GM12874 (cell line): Measurements from ENCODE around the gene HK1.

Experiments
- TF ChIP-seq, protein P1 (sequence below): IDR thresholded peaks from 2 replicates; pipeline ENCODE4 v1.5.1; 2011; ENCODE audit warnings: low read depth, mild to moderate bottlenecking, control low read depth, low read length, moderate library complexity; ENCODE audit not compliant: insufficient read depth

Gene HK1

GRCh38 chr10:69359594-69359993 lies 81.3 kb downstream of the HK1 start:
- TF ChIP-seq, protein P1, sequence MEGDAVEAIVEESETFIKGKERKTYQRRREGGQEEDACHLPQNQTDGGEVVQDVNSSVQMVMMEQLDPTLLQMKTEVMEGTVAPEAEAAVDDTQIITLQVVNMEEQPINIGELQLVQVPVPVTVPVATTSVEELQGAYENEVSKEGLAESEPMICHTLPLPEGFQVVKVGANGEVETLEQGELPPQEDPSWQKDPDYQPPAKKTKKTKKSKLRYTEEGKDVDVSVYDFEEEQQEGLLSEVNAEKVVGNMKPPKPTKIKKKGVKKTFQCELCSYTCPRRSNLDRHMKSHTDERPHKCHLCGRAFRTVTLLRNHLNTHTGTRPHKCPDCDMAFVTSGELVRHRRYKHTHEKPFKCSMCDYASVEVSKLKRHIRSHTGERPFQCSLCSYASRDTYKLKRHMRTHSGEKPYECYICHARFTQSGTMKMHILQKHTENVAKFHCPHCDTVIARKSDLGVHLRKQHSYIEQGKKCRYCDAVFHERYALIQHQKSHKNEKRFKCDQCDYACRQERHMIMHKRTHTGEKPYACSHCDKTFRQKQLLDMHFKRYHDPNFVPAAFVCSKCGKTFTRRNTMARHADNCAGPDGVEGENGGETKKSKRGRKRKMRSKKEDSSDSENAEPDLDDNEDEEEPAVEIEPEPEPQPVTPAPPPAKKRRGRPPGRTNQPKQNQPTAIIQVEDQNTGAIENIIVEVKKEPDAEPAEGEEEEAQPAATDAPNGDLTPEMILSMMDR, result no peak

DNA sequence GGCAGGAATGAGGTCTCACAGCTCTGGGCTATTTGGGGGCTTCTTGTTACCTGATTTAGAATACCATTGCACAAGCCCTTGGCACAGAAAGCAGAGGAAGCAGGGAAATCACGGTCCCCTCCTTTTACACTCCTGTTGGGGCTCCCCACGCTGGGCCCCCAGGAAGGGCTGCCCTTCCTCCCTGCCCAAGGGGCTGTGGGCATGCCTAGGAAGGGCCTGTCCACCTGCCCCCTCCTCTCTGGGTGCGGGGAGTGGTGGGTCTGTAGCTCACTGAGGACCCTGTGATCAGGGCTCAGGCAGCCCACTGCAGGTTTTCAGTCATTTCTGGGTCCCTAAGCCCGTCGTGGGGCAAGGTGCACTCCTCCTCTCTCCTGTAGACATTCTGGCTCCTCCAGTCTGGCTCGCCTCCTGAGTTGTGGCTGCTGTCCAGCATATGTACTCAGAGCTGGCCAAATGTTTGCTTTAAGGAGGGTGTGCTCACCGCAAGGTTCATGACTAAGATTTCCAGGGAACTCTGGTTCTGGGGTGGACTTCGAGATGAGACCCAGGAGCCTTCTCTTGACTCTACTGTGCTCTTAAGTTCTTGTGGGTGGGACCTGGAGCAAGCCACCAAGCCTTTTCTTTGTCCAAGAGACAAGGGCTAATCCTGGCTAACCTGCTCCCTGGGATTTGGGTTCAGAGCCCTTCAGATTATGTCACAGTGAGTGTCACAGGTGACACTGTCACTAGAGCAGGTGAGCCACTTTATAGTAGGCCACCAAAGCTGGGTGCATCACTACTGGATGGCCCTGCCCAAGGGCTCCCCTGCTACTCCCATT lies 82.4 kb downstream of the HK1 start:
- TF ChIP-seq, protein P1, result no peak

GRCh38 chr10:69361303-69361614 lies 83.0 kb downstream of the HK1 start:
- TF ChIP-seq, protein P1, result no peak

DNA sequence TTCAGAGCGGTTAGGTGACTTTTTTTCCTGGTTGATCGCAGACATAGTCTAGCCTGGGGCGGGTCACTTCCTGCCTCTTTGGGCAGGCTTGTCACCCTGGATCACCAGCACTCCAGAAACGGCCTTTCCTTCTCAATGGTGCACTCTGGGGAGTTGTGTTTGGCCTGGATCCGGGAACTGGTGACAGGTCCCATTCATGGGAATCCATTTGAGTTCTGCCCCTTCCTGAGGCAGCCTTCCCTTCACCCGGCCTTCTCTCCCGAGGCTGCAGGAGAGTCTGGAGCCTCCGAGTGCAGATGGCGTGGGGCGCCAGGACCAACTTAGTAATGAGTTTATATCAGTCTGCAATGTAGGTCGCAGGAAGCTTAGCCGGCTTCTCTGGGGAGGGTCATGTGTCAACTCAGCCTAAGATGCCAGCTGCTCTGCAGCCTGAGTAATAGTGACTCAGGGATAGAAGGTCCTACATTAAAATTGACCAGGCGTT lies 84.2 kb downstream of the HK1 start:
- TF ChIP-seq, protein P1, result no peak

GRCh38 chr10:69363666-69364065 lies 85.4 kb downstream of the HK1 start:
- TF ChIP-seq, protein P1, result no peak

DNA sequence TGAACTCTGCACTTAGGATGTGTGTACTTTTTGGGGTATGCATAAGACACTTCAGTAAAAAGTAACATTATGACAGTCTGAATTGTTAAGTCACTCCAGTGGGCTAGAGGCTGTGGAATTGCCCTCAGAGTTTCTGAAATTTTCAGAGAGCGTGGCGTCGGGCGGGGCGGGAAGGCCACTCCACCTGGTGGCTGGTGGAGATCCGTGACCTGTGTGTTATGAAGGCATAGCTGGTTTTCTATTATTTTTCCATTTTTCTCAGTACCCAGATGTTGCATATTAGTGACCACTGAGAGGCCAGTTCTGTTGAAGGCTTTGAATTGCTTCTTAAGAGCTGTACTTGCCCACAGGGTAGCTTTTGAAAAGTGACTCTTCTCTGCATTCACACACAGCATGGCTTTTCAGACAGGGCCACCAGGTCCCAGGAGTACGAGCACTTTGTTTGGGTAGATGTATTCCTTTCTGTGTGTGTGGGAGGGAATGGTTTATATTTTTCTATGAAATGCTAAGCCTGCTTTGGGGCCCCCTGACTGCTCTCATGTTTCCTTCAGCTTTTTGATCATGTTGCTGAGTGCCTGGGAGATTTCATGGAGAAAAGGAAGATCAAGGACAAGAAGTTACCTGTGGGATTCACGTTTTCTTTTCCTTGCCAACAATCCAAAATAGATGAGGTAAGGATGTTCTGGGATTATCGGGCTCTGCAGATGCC lies 86.1 kb downstream of the HK1 start:
- TF ChIP-seq, protein P1, result no peak

DNA sequence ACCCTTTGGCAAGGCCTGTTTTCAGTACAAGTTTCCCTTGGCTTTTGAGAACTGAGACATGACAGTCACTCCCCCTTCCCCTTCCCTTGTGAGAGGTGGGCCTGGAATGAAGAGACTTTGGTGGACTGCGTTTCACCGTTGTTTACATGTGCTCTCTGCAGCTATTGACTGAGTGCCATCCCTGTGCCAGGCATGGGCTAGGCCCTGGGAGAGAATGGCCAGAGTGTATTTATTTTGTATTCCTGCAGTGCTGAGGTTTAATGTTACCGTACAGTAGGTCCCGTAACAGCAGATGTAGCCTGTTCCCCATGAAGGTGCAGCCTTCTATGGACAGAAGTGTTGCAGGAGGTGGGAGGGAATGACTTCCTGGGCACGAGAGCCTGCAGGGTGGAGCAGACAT lies 88.4 kb downstream of the HK1 start:
- TF ChIP-seq, protein P1, result no peak
